IPS-18c (cell line): ENCODE results near the gene SON.

Source experiments
- H3K4me3 ChIP-seq: 2 replicates; pipeline ENCODE4 v1.7.0; 2013; ENCODE audit warnings: low read depth, mild to moderate bottlenecking, low read length, moderate library complexity; ENCODE audit not compliant: insufficient read depth
- H3K9me3 ChIP-seq: one replicate; pipeline ENCODE4 v1.6.1; 2013; ENCODE audit warnings: mild to moderate bottlenecking, low read length, moderate library complexity; ENCODE audit not compliant: control insufficient read depth, insufficient read depth

Gene SON

GRCh38 chr21:33540711-33541104 is 2.1 kb upstream of the SON start:
- no peaks in the 10 kb centered on the region for H3K9me3 ChIP-seq
- peak overlapping the region; percentile 98; the same call in 1 of the 2 replicates for H3K4me3 ChIP-seq

GRCh38 chr21:33541105-33541711 is 1.6 kb upstream of the SON start:
- H3K4me3 ChIP-seq: peak overlapping the region; percentile 98

DNA sequence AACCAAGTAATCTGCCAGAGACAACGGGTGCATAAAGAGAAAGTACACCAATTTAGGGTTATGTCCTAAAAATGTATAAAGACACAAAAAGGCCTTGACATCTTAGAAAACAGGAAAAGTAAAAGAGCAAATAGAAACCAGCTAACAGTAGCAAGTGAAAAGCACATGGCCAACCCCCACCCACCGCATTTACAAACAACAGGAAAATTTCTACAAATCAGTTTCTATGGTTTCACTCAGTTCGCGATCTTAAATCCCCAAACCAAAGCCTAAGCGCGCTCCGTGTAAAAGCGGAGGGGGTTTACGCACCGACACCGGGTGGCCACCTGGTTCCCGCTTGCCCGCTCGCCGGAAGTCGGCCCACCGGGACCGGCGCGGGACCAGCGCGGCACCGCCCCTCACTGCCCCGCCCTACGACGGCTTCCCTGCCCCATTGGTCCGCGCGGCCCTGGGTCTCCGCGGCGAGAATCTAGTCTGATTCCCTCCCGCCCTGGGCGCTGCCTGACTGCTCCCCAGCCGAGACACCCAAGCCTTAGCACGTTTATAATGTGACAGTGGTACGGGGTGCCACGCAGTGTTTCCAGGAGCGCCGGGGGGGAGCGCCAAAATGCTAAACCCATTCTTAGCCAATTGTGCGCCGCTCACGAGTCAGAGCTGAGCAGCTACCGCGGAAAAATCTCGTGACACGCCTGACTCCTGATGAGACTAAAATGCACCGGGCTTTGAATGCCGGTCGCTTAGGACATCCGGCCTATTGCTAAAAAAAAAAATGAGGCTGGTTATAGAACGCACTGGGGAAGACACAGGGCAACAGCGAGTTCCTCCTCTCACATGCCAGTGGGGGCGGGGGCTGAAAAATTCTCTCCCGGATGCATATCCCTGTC is 840 bp upstream of the SON start, which contains the start of gene GART:
Gene GART (minus strand): TSS at position 362 of the 884 bp plus-strand sequence. CDS start 2,802 bp downstream, outside the sequence.
- no peaks in the 10 kb centered on the region for H3K9me3 ChIP-seq
- H3K4me3 ChIP-seq: peak within 1 kb of the TSS; percentile 98

More at GRCh38 chr21:33541105-33541711, 1.6 kb upstream of the SON start:
- H3K9me3 ChIP-seq: no peaks in the 10 kb centered on the region

DNA sequence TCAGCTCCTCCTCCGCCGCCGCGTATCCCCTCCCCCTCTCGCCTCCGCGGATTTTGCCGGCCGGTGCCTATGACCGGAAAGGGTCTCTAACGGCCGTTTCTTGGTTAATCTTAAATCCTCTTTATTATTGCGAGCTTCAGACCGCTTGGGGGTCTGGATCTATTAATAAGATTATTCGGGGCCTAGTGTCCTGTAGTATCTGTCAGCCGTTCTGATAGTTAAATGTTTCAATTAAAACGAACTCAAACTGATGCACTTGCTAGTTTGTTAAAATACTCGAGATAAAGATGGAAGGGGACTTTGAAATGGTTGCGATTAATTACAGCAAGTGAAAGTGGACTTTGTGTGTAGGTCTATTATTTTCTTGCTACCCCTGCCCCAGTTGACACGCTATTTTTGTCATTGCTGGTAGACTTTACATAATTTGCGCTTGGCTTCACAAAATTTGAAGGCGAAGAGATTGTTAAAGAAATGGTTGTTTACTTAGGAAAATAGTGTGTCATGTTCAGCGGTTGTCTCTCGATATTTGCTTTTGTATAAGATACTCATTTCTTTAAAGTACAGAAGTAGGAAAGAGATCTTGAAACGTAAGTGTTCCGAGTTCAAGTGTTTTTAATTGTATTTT is 779 bp downstream of the SON start:
- H3K9me3 ChIP-seq: no peaks in the 10 kb centered on the region
- H3K4me3 ChIP-seq: peak overlapping the region; percentile 90

- peak overlapping the region; percentile 90; the same call in 1 of the 2 replicates for H3K4me3 ChIP-seq
- no peaks in the 10 kb centered on the region for H3K9me3 ChIP-seq
These were observed 1.8 kb downstream of the SON start for GRCh38 chr21:33544451-33545195.

DNA sequence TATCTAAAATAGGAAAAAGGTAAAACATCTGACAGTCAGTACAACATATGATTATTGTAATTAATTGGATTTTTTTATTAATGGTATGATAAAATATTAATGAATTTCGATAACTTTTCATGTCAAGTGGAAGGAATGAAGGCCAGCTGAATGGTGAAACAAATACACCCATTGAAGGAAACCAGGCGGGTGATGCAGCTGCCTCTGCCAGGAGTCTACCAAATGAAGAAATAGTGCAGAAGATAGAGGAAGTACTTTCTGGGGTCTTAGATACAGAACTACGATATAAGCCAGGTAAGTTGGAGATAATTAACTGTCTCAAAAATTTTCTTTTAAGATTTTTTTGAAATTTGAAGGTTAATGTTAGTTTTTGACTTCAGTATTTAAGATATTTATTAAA is 3.2 kb downstream of the SON start:
- no peaks in the 10 kb centered on the region for H3K9me3 ChIP-seq
- H3K4me3 ChIP-seq: no peak overlapping the region

DNA sequence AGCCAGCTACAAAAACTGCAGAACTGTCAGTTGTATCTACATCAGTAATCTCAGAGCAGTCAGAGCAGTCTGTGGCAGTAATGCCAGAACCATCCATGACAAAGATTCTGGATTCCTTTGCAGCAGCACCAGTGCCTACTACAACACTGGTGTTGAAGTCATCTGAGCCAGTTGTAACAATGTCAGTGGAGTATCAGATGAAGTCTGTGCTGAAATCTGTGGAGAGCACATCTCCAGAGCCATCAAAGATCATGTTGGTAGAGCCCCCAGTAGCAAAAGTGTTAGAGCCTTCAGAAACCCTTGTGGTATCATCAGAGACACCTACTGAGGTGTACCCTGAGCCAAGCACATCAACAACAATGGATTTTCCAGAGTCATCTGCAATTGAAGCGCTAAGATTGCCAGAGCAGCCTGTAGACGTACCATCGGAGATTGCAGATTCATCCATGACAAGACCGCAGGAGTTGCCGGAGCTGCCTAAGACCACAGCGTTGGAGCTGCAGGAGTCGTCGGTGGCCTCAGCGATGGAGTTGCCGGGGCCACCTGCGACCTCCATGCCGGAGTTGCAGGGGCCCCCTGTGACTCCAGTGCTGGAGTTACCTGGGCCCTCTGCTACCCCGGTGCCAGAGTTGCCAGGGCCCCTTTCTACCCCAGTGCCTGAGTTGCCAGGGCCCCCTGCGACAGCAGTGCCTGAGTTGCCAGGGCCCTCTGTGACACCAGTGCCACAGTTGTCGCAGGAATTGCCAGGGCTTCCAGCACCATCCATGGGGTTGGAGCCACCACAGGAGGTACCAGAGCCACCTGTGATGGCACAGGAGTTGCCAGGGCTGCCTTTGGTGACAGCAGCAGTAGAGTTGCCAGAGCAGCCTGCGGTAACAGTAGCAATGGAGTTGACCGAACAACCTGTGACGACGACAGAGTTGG is 7.3 kb downstream of the SON start:
- H3K4me3 ChIP-seq: no peak overlapping the region
- H3K9me3 ChIP-seq: no peaks in the 10 kb centered on the region

DNA sequence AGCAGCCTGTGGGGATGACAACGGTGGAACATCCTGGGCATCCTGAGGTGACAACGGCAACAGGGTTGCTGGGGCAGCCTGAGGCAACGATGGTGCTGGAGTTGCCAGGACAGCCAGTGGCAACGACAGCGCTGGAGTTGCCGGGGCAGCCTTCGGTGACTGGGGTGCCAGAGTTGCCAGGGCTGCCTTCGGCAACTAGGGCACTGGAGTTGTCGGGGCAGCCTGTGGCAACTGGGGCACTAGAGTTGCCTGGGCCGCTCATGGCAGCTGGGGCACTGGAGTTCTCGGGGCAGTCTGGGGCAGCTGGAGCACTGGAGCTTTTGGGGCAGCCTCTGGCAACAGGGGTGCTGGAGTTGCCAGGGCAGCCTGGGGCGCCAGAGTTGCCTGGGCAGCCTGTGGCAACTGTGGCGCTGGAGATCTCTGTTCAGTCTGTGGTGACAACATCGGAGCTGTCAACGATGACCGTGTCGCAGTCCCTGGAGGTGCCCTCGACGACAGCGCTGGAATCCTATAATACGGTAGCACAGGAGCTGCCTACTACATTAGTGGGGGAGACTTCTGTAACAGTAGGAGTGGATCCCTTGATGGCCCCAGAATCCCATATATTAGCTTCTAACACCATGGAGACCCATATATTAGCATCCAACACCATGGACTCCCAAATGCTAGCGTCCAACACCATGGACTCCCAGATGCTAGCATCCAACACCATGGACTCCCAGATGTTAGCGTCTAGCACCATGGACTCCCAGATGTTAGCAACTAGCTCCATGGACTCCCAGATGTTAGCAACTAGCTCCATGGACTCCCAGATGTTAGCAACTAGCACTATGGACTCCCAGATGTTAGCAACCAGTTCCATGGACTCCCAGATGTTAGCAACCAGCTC is 8.2 kb downstream of the SON start:
- Histone ChIP-seq H3K9me3 (no peaks in the 10 kb centered on the region), H3K4me3 (no peak overlapping the region)

DNA sequence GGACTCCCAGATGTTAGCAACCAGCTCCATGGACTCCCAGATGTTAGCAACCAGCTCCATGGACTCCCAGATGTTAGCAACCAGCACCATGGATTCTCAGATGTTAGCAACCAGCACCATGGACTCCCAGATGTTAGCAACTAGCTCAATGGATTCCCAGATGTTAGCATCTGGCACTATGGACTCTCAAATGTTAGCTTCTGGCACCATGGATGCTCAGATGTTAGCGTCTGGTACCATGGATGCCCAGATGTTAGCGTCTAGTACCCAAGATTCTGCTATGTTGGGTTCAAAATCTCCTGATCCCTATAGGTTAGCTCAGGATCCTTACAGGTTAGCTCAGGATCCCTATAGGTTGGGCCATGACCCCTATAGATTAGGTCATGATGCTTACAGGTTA is 8.8 kb downstream of the SON start:
- no peak overlapping the region for H3K4me3 ChIP-seq
- no peaks in the 10 kb centered on the region for H3K9me3 ChIP-seq

DNA sequence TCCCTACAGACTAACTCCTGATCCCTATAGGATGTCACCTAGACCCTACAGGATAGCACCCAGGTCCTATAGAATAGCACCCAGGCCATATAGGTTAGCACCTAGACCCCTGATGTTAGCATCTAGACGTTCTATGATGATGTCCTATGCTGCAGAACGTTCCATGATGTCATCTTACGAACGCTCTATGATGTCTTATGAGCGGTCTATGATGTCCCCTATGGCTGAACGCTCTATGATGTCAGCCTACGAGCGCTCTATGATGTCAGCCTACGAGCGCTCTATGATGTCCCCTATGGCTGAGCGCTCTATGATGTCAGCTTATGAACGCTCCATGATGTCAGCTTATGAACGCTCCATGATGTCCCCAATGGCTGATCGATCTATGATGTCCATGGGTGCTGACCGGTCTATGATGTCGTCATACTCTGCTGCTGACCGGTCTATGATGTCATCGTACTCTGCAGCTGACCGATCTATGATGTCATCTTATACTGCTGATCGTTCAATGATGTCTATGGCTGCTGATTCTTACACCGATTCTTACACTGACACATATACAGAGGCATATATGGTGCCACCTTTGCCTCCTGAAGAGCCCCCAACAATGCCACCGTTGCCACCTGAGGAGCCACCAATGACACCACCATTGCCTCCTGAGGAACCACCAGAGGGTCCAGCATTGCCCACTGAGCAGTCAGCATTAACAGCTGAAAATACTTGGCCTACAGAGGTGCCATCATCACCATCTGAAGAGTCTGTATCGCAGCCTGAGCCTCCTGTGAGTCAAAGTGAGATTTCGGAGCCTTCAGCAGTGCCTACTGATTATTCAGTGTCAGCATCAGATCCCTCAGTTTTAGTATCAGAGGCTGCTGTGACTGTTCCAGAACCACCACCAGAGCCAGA is 9.5 kb downstream of the SON start:
- Histone ChIP-seq H3K9me3 (no peaks in the 10 kb centered on the region), H3K4me3 (no peak overlapping the region)

DNA sequence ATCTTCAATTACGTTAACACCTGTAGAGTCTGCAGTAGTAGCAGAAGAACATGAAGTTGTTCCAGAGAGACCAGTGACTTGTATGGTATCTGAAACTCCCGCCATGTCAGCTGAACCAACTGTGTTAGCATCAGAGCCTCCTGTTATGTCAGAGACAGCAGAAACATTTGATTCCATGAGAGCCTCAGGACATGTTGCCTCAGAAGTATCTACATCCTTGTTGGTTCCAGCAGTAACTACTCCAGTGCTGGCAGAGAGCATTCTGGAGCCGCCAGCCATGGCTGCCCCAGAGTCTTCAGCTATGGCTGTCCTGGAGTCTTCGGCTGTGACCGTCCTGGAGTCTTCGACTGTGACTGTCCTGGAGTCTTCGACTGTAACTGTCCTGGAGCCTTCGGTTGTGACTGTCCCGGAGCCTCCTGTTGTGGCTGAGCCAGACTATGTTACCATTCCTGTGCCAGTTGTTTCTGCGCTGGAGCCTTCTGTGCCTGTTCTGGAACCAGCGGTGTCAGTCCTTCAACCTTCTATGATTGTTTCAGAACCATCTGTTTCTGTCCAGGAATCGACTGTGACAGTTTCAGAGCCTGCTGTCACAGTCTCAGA is 10.3 kb downstream of the SON start:
- H3K4me3 ChIP-seq: no peak overlapping the region
- H3K9me3 ChIP-seq: no peaks in the 10 kb centered on the region

- Histone ChIP-seq H3K9me3 (no peaks in the 10 kb centered on the region), H3K4me3 (no peak overlapping the region)
These were observed 11.6 kb downstream of the SON start for GRCh38 chr21:33554236-33554981.

DNA sequence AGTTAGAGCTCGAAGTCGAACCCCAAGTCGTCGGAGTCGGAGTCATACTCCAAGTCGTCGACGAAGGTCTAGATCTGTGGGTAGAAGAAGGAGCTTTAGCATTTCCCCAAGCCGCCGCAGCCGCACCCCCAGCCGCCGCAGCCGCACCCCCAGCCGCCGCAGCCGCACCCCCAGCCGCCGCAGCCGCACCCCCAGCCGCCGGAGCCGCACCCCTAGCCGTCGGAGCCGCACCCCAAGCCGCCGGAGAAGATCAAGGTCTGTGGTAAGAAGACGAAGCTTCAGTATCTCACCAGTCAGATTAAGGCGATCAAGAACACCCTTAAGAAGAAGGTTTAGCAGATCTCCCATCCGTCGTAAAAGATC is 12.1 kb downstream of the SON start:
- no peaks in the 10 kb centered on the region for H3K9me3 ChIP-seq
- no peak overlapping the region for H3K4me3 ChIP-seq

- H3K9me3 ChIP-seq: no peaks in the 10 kb centered on the region
- H3K4me3 ChIP-seq: no peak overlapping the region
These were observed 14.6 kb downstream of the SON start for GRCh38 chr21:33557447-33557846.
